GM15510 (cell line): Measurements from ENCODE around the gene LGALS4.

Source experiments
- POLR2A ChIP-seq: IDR thresholded peaks from 3 replicates; pipeline ENCODE4 v1.6.1; 2011; ENCODE audit warnings: borderline replicate concordance; ENCODE audit not compliant: insufficient read length; ENCODE audit errors: extremely low read depth

The LGALS4 gene, protein sequence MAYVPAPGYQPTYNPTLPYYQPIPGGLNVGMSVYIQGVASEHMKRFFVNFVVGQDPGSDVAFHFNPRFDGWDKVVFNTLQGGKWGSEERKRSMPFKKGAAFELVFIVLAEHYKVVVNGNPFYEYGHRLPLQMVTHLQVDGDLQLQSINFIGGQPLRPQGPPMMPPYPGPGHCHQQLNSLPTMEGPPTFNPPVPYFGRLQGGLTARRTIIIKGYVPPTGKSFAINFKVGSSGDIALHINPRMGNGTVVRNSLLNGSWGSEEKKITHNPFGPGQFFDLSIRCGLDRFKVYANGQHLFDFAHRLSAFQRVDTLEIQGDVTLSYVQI

GRCh38 chr19:38812841-38813320, at the start of gene LGALS4:
Gene LGALS4 (minus strand): TSS chr19:38812945. CDS start chr19:38812886, 59 bp downstream.
- no peak for TF ChIP-seq POLR2A

DNA sequence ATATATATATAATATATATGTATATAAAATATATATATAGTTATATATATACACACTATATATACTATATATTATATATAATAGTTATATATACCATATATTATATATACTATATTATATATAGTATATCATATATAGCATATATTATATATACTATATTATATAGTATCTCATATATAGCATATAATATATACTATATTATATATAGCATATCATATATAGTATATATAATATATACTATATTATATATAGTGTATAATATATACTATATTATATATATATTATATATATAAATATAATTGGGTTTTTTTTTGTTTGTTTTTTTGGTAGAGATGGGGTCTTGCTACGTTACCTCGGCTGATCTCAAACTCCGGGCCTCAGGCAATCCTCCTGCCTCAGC, 48.6 kb upstream of the LGALS4 start:
- no peak for TF ChIP-seq POLR2A

GRCh38 chr19:38856813-38857212, 44.1 kb upstream of the LGALS4 start:
- no peak for TF ChIP-seq POLR2A

DNA sequence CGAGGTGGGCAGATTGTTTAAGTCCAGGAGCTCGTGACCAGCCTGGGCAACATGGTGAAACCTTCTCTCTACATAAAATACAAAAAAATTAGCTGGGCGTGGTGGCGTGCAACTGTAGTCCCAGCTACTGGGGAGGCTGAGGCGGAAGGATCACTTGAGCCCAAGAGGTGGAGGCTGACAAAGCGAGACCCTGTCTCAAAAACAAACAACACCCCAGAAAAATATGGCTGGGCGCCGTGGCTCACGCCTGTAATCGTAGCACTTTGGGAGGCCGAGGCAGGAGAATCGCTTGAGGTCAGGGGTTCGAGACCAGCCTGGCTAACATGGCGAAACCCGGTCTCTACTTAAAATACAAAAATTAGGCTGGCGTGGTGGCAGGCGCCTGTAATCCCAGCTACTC, 40.5 kb upstream of the LGALS4 start:
- no peak for TF ChIP-seq POLR2A

DNA sequence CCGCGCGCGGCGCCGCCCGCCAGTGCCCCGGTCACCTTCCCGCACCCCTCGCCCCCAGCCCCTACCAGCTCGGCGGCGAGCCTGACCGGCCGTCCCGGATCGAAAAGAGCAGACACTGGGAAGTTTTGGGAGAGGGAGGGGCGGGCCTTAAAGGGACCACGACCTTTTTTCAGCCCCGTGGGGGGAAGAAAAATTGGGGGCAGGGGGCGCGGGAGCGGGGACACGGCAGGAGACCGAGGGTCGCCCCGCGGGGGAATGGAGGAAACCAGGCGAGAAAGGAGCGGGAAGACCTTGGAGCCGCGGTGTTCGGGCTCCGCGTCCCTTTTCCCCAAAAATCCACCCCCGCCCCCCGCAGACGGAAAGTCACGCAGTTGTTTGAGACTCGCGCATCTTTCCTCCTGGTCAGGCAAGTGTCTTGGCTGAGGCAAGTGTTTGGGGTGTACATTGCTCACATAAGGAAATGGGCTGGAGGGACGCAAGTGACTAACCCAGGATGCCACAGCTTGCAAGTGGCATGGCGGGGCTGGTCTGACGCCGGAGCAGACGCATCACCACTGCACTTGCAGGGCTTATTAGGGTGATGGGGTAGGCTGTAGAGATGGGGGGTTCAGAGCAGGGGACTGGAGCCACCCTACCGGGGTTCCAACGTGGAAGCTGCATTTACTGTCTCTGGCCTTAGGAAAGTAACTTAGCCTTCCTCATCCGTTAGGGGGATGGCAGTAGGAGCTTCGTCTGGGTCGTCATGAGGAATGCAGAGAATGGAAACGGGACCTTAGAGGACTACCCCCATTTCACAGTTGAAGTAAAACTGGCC, 39.7 kb upstream of the LGALS4 start:
- TF ChIP-seq POLR2A = peak; percentile 47

DNA sequence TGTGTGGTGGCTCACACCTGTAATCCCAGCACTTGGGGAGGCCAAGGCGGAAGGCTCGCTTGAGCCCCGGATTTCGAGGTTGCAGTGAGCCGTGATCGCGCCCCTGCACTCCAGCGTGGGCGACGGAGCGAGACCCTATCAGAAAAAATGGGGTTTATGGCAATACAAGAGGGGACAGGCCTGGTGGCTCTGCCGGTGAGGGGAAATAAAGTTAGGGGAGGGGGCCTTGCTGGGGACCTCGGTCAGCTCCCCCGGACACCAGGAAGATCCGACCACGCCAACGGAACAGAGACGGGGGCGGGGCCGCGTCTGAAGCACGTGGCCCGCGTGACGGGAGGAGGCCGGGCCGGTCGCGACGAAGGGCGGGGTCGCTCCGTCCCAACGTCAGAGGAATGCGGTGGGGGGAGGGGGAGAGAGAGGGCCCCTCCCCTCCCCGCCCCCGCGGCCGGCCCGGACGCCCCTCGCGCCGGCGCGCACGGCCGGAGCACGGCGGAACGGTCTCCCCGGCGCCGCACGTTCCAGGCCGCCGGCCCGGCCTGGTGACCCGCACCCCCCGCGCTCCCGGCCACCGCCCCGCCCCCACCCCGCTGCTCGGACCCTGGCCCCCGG, 39.0 kb upstream of the LGALS4 start:
- TF ChIP-seq POLR2A = peak; percentile 70

GRCh38 chr19:38850976-38851621, 38.4 kb upstream of the LGALS4 start:
- TF ChIP-seq POLR2A = no peak

DNA sequence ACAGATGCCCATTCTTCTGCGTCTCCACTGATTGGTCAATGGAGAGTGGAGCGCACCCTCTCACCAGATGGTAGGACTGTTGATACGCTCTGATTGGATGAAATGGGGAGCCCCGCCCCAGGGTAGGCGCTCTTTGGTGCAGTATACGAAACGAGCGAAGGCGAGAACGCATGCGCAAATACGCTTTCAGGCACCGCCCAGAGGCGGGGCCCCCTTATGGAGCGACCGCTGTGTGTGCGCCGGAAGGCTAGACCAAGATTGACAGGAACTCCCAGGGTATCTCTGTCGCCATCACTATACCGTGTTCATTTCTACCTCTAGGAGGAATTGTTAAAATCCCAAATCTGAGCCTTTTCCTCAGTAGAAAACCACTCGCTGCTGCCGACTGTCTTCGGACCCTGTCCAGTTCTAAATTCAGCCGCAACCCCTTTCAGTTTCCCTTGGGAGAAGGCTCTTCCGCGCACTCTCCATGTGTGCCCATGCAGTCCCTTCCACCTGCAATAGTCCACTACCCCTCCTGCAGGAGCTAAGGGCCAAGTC, 37.8 kb upstream of the LGALS4 start:
- peak; percentile 73 for TF ChIP-seq POLR2A

DNA sequence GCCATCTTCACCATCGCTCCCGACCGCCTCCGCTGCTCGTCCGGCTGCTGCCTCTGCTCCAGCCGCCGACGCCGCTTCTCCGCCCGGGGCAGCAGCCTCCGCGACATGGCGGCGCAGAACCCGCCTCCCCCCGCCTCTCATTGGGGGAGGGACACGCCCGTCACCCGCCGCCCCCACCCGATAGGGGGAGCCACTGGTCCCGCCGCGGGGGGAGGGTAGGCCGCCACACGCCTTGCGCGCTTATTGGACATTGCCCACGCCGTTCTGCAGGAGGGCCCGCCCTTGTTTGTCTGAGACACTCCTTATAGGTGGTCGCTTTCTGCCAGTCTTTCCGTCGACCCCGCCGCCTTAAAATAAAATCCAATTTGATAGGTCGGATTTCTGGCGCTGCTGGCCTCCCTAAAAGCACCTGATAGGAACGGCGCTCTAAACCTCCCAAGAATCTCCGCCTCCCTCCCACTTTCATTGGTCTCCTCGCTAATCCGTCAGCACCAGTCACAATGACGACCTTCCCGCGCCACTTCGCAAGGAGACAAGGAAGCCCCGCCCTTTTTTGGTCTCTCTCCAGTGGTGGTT, 37.2 kb upstream of the LGALS4 start, which contains the start of gene HNRNPL:
Gene HNRNPL (minus strand): TSS at position 127 of the 576 bp plus-strand sequence. CDS start 20 bp downstream, at position 107.
- TF ChIP-seq POLR2A = peak; percentile 94

DNA sequence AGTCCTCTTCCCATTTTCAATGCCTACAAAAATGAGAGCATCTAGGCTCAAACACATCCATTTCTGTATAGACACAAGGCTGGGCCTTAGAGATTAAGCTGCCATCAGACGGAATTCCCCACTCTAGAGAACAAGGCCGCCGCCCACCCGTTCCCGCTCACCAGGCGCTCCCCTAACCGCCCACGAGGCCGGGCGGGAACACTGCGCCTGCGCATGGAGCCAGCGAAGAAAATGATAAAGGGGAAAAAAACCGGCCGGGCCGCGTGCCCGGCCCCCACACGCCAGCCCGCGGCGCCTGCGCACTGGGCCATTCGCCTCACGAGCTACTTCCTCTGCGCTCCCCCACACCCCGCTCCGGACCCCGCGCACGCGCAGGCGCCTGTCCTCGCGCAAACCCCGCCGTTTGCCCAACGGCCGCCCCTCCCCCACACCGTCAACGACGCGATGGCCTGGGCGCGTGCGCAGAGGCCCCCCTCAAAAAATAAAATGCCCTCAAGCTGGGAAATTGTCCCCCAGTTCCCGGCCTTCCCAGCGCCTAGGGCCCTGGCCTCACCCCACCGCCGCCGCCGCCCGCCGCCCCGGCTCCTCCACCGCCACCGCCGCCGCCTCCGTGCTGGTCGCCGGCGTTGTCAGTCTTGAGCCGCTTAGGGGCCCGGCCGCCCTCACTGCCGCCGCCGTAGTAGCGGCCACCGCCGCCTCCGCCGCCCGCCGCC, 36.6 kb upstream of the LGALS4 start:
- TF ChIP-seq POLR2A = peak; percentile 12

- no peak for TF ChIP-seq POLR2A
Measured at GRCh38 chr19:38848299-38849146, 35.8 kb upstream of the LGALS4 start.

GRCh38 chr19:38846097-38846496, 33.4 kb upstream of the LGALS4 start:
- TF ChIP-seq POLR2A = no peak
